ENCODE measurements around the gene C1QTNF9.
"Not testable (repeated sequence)": the region's sequence is repeated elsewhere in the genome, so short reads cannot be mapped to it uniquely, and the experiment has no call there.

Gene C1QTNF9

DNA sequence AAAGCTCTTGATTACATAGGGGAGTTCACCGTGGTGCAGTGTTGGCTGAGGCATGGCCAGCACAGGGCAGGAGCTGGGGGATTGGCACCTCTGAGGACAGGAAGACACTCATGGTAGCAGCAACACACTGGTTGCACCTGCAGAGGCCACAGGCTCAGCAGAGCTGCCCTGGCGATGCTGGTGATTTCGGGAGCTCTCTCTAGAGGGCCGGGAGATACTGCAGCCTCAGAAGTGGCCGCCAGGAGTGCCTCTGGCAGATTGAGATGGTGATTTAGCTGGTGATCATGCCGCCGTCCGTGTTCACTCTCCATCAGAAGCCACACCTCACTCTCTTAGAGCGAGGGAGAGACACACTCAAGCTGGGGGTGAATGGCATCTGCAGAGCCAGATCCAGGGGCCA, 49.9 kb downstream of the C1QTNF9 start:
- not testable (repeated sequence) for DNase-seq (ENCODE audit: low read depth in 2 of 3, low spot score in 2 of 3)

DNA sequence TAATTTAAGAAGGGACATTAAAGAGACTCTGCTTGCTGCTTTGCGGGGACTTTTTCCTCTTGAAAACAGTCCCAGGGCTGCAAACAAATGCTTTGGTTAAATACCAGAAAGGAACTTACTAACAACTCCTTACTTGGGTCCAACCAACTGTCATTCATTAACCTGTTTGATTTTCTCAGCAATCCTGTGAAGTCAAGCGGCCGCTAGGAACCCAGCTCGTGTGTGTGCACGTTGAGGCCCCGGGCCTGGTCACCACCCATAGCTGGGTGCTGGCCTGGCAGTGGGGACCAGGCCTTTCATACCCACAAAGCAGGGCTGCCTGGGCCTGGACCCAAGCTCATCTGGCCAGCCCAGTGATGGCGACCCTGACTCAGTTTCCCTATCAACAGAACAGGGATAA, 50.7 kb downstream of the C1QTNF9 start:
- DNase-seq (ENCODE audit: low read depth in 2 of 3, low spot score in 2 of 3) = no peak

DNA sequence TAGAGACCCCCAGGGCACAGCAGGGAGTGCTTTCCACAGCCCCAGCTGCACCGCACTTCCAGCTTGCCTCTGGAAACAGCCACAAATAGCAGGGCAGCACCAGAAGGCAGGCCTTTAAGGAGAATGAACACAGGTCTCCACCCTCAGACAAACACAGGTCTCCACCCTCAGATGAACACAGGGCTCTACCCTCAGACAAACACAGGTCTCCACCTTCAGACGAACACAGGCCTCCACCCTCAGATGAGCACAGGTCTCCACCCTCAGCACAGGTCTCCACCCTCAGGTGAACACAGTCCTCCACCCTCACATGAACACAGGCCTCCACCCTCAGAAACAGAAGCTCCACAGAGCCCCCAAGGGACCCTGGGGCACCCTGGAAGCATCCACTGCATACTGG, 51.7 kb downstream of the C1QTNF9 start:
- no peak for DNase-seq (ENCODE audit: low read depth in 2 of 3, low spot score in 2 of 3)

DNA sequence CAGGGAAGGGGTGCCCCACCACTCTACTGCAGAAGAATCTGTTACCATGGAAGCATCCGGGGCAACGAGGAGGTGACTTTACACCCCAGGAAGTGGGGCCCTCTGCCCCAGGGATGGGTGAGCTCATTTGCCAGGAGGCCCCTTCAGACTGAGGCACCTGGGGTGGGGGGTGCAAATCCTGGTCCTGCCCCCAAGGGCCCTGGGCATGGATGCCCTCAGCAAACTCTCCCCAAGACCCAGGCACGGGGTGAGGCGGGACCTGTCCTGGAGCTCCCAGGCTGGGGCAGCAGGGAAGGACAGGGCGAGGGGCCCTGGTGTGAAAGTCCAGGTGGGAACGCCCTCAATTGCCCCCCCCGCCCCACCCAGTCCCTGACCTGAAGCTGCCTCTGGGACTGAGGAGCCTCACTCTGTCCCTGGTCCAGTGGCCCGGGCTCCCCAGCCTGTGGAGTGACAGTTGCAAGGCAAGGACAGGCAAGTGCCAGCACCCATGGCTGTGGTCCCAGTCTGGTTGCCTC, 52.5 kb downstream of the C1QTNF9 start:
- DNase-seq (ENCODE audit: low read depth in 2 of 3, low spot score in 2 of 3) = no peak

DNA sequence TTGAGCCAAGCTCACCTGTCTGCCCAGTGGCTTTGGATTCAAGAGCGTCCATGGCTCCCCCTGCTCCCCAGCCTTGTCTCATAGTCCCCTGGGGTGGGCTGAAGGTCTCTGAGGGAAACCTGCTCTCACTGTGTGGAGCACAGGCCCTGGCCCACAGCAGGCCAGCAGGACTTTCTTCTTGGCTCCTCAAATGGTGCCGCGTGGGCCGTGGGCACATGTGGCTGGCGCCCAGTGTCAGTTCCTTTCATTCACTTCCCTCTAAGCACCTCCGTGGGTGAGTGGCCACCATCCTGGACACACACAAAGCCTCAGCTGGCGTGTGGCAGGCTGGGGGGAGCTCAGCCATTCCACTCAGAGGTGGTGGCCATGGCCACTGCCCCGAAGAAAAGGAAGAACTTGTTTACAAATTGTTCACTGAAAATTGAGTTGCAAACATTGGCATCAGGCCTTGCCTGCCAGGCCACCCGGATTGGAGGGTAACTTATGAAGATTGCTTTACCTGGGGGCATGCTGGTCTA, 53.1 kb downstream of the C1QTNF9 start:
- no peak for DNase-seq (ENCODE audit: low read depth in 2 of 3, low spot score in 2 of 3)

DNA sequence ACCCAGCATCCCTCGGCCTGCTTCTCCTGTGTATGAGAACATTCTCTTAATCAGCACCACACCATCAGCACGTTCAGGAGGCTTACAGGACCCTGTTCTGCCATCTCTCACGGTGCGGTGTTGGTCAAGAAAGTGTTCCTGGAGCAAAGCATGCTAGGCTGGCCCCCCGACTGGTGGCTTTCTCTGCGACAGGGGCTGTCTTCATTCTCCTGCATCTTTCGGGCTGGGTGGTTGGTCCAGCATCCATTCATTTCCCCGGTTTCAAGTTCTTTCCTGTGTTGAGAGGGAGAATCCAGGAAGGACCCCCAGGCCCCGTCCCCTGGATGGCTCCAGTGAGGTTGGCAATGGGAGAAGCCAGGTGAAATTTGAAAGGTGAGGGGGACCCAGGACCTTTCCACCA, 55.8 kb downstream of the C1QTNF9 start:
- no peak for DNase-seq (ENCODE audit: low read depth in 2 of 3, low spot score in 2 of 3)

DNA sequence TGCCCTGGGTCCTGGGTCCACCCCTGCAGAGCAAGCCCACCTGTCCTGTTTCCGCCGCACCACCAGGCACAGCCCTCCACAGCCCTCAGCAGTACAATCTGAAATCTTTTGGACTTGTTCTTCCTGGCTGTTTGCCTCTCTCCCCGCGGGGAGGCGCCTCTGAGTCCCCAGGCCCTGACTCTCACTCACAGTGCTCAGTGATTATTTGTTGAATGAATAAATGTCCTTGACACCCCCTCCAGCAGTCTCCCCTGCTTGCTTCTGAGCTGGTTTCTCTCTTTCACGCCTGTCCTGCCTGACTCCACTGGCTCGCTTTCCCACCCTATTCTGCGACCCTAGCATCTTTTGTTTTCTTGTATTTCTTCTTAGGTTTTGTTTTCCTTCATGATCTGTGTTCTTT, 56.9 kb downstream of the C1QTNF9 start:
- DNase-seq (ENCODE audit: low read depth in 2 of 3, low spot score in 2 of 3) = not testable (repeated sequence)

DNA sequence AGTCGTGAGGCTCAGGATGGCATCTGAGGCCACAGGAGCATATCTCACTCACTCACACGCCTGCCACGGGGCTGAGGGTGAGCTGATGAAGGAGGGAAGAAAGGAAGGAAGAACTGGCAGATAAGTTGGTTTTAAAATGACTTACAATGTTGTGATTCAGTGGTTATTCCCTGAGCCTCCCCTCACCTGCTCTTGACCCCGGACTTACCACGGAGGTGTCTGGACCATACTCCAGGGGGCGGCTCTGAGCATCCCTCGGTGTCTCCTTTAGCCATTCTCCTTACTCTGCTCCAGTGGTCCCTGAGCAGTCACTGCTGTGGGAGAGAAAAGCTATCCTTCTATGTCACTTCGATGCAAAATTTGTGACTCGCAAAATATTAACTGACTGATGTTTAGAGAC, 61.9 kb downstream of the C1QTNF9 start:
- not testable (repeated sequence) for DNase-seq (ENCODE audit: low read depth in 2 of 3, low spot score in 2 of 3)

All from activated CD8-positive, alpha-beta memory T cell treated with anti-CD3 and anti-CD28 coated beads for 48 hours (primary cell).